HCT116 (cell line): ENCODE data around the gene PNRC2. TPM values are rescaled to one million over a fixed set of nuclear protein-coding genes. Genes with fewer than 3 reads are reported as not detected.

ENCODE experiments used
- ATAC-seq: fragments of 200-7000 bp; cut with Tn5 transposase; 2 replicates; pipeline ENCODE4 v1.9.1; 2020; ENCODE audit warnings: mild to moderate bottlenecking, moderate library complexity
- BruUV-seq: library from RNA; stranded (reverse); fragments of 400-500 nt; replicated peaks from 2 replicates; lab custom pipeline; 2021; lab: Mats Ljungman, UMichigan
- CTCF ChIA-PET: fragments of 300-600 bp; sonication (Branson Sonifier 250); formaldehyde crosslinking; loops from one replicate; lab custom pipeline; 2021; ENCODE audit warnings: antibody characterized with exemption; lab: Charles Lee
- POLR2A ChIA-PET: fragments of 300-600, 350-600 bp; sonication (Branson Sonifier 250); formaldehyde crosslinking; loops from one replicate; lab custom pipeline; 2021; ENCODE audit warnings: antibody characterized with exemption; lab: Charles Lee
- RAD21 ChIA-PET, 2 experiments: fragments of 300-600 bp; sonication (Branson Sonifier 250); formaldehyde crosslinking; loops; one replicate each; lab custom pipeline; 2023; ENCODE audit warnings: low total read pairs in 2 of 2; ENCODE audit not compliant: uncharacterized antibody in 2 of 2, unreplicated experiment in 2 of 2, low non-redundant PET in 1 of 2; lab: Charles Lee
- DNase-seq: peaks from one replicate; pipeline ENCODE4 v3.0.0-alpha.2; 2010; ENCODE audit warnings: low read depth, low spot score
- H2AFZ ChIP-seq: fragments of 200-600 bp; shearing (Covaris generic), sonication (generic); 2 replicates; pipeline ENCODE4 v1.6.1; 2017; ENCODE audit warnings: low read depth, mixed run types, mixed read lengths, antibody characterized with exemption, low read length; ENCODE audit not compliant: poor library complexity, severe bottlenecking
- H3K27ac ChIP-seq: 2 replicates; pipeline ENCODE4 v1.5.1; 2012; ENCODE audit warnings: low read depth, low read length
- H3K27me3 ChIP-seq: fragments of 200-600 bp; sonication (generic); 2 replicates; pipeline ENCODE4 v1.6.1; 2016; ENCODE audit warnings: mixed run types, low read length, mixed read lengths; ENCODE audit not compliant: insufficient read depth
- H3K36me3 ChIP-seq, 2 experiments: fragments of 200-500 bp in 1 of 2; fragments of 200-600 bp in 1 of 2; sonication (Bioruptor generic) in 1 of 2; sonication (generic) in 1 of 2; 2 replicates each; pipeline versions ENCODE4 v1.5.1 to v1.6.1; 2014 to 2016; ENCODE audit warnings: low read length in 2 of 2, inconsistent platforms in 1 of 2, mixed read lengths in 1 of 2, mixed run types in 1 of 2; ENCODE audit not compliant: insufficient read depth in 2 of 2, control insufficient read depth in 1 of 2
- H3K4me1 ChIP-seq, 2 experiments: fragments of 200-600 bp in 1 of 2; sonication (generic) in 1 of 2; 2 replicates each; pipeline versions ENCODE4 v1.5.1 to v1.6.1; 2012 to 2017; ENCODE audit warnings: low read length in 2 of 2, inconsistent platforms in 1 of 2, mild to moderate bottlenecking in 1 of 2, mixed read lengths in 1 of 2, mixed run types in 1 of 2, moderate library complexity in 1 of 2; ENCODE audit not compliant: insufficient read depth in 2 of 2, control insufficient read depth in 1 of 2
- H3K4me2 ChIP-seq: fragments of 200-600 bp; sonication (generic); 2 replicates; pipeline ENCODE4 v1.6.1; 2017; ENCODE audit warnings: mixed run types, low read length, mixed read lengths
- H3K4me3 ChIP-seq, 2 experiments: fragments of 200-600 bp in 1 of 2; sonication (generic) in 1 of 2; replicated peaks in 1 of 2; 2 replicates each; pipeline ENCODE4 v1.5.1; 2011 to 2016; ENCODE audit warnings: low read length in 2 of 2, control low read depth in 1 of 2, low read depth in 1 of 2, mild to moderate bottlenecking in 1 of 2, mixed read lengths in 1 of 2, mixed run types in 1 of 2
- H3K79me2 ChIP-seq: fragments of 200-600 bp; sonication (generic); 2 replicates; pipeline ENCODE4 v1.6.1; 2017; ENCODE audit warnings: mild to moderate bottlenecking, mixed run types, low read length, moderate library complexity, mixed read lengths; ENCODE audit not compliant: insufficient read depth
- H3K9ac ChIP-seq: fragments of 200-600 bp; sonication (generic); 2 replicates; pipeline ENCODE4 v1.6.1; 2016; ENCODE audit warnings: low read length, mixed read lengths
- H3K9me2 ChIP-seq: fragments of 200-600 bp; sonication (generic), shearing (Covaris generic); 2 replicates; pipeline ENCODE4 v1.6.1; 2017; ENCODE audit warnings: mixed run types, mild to moderate bottlenecking, moderate library complexity; ENCODE audit not compliant: insufficient read depth
- H3K9me3 ChIP-seq, 2 experiments: fragments of 200-500 bp in 1 of 2; fragments of 200-600 bp in 1 of 2; sonication (Bioruptor generic) in 1 of 2; sonication (generic) in 1 of 2; 2 replicates each; pipeline ENCODE4 v1.6.1; 2014 to 2017; ENCODE audit warnings: low read length in 2 of 2, mixed read lengths in 2 of 2, inconsistent platforms in 1 of 2, low read depth in 1 of 2, mild to moderate bottlenecking in 1 of 2, mixed run types in 1 of 2, moderate library complexity in 1 of 2; ENCODE audit not compliant: control insufficient read depth in 1 of 2, insufficient read depth in 1 of 2
- H4K20me1 ChIP-seq: fragments of 200-600 bp; sonication (generic), shearing (Covaris generic); 2 replicates; pipeline ENCODE4 v1.6.1; 2017; ENCODE audit warnings: mixed run types, mild to moderate bottlenecking, moderate library complexity; ENCODE audit not compliant: insufficient read depth
- CEBPB ChIP-seq: IDR thresholded peaks from 2 replicates; pipeline ENCODE4 v1.6.1; 2012; ENCODE audit warnings: low read depth
- CTCF ChIP-seq, 3 experiments: fragments of 200-600 bp in 1 of 3; sonication (generic) in 1 of 3; IDR thresholded peaks in 2 of 3; conservative IDR thresholded peaks in 1 of 3; 2 replicates each; pipeline ENCODE4 v1.5.1; 2012 to 2017; ENCODE audit warnings: low read depth in 2 of 3, low read length in 2 of 3, antibody characterized with exemption in 1 of 3, borderline replicate concordance in 1 of 3, control low read depth in 1 of 3, mild to moderate bottlenecking in 1 of 3, mixed read lengths in 1 of 3, mixed run types in 1 of 3, moderate library complexity in 1 of 3; ENCODE audit not compliant: insufficient read depth in 1 of 3
- EGR1 ChIP-seq: IDR thresholded peaks from 2 replicates; pipeline ENCODE4 v1.6.1; 2012; ENCODE audit warnings: low read depth
- EZH2phosphoT487 ChIP-seq: fragments of 200-600 bp; IDR thresholded peaks from 2 replicates; pipeline ENCODE4 v1.6.1; 2018; ENCODE audit warnings: antibody characterized with exemption, borderline replicate concordance
- FOSL1 ChIP-seq: IDR thresholded peaks from 2 replicates; pipeline ENCODE4 v1.6.1; 2012; ENCODE audit warnings: low read depth
- JUND ChIP-seq: IDR thresholded peaks from 2 replicates; pipeline ENCODE4 v1.6.1; 2012
- SP1 ChIP-seq: IDR thresholded peaks from 2 replicates; pipeline ENCODE4 v1.6.1; 2012; ENCODE audit warnings: low read depth
- TCF7L2 ChIP-seq: IDR thresholded peaks from 2 replicates; pipeline ENCODE4 v1.7.0; 2011; ENCODE audit warnings: borderline replicate concordance, inconsistent platforms; ENCODE audit not compliant: insufficient read depth, insufficient read length; ENCODE audit errors: extremely low read depth
- ZBTB33 ChIP-seq: IDR thresholded peaks from 2 replicates; pipeline ENCODE4 v1.6.1; 2011; ENCODE audit warnings: mild to moderate bottlenecking, low read length, moderate library complexity; ENCODE audit not compliant: insufficient replicate concordance; ENCODE audit errors: extremely low read depth
- ZFX ChIP-seq: fragments of 450-650 bp; IDR thresholded peaks from 2 replicates; pipeline ENCODE4 v1.6.1; 2017
- intact Hi-C: fragments of 100-400 bp; cut with micrococcal nuclease; formaldehyde crosslinking; loops from 2 replicates; pipeline ENCODE4 v1.10.0; 2022
- total RNA-seq: library from RNA; stranded (reverse); gene quantifications from one replicate; pipeline ENCODE4 v1.2.1, GENCODE V29; 2021; ENCODE audit not compliant: unreplicated experiment

The PNRC2 gene
- total RNA-seq, 1 experiment from 2014 or later: 92.1 TPM

GRCh38 chr1:24004132-24004531, 44.5 kb downstream of the PNRC2 start:
- Histone ChIP-seq H3K27ac (no peak overlapping the region), H3K4me2 (no peak overlapping the region), H3K79me2 (no peaks in the 10 kb centered on the region), H3K9me3 (no peaks in the 10 kb centered on the region), H2AFZ (no peak overlapping the region), H3K27me3 (no peaks in the 10 kb centered on the region), H3K9ac (no peak overlapping the region), H3K4me3 (no peak overlapping the region), H3K9me2 (no peaks in the 10 kb centered on the region), H4K20me1 (no peaks in the 10 kb centered on the region), H3K36me3 (no peaks in the 10 kb centered on the region), H3K4me1 (peaks cover 8 to 9% of the 10 kb centered on the region in 2 experiments)
- TF ChIP-seq EGR1: no peak
- TF ChIP-seq JUND: no peak
- TF ChIP-seq EZH2phosphoT487: no peak
- TF ChIP-seq SP1: no peak
- TF ChIP-seq ZFX: no peak
- TF ChIP-seq FOSL1: no peak
- no peak for TF ChIP-seq CTCF (IDR thresholded peaks at IDR 0.05 in 2 of 3, conservative IDR thresholded peaks at IDR 0.05 in 1 of 3; ENCODE audit: borderline replicate concordance in 1 of 3, insufficient read depth in 1 of 3, low read depth in 2 of 3, low read length in 2 of 3)
- ATAC-seq (no peak), DNase-seq (no peak)
- ChIA-PET CTCF (interaction anchor here (1.8 kb wide), 1 partner anchor 24 kb away, joined by 5 read pairs; no protein-coding TSS in a partner anchor), POLR2A (interaction anchor here (1.2 to 1.8 kb wide), 2 partner anchors 15 to 45 kb away, joined by 3 to 6 read pairs; no protein-coding TSS in a partner anchor), RAD21 (no interaction called here)
- intact Hi-C loops: no loop called here
- no TSS peak for BruUV-seq

GRCh38 chr1:24005163-24005562, 45.5 kb downstream of the PNRC2 start:
- no peak overlapping the region for H2AFZ ChIP-seq
- no peak overlapping the region for H3K4me2 ChIP-seq
- no peaks in the 10 kb centered on the region for H3K9me3 ChIP-seq
- DNase-seq: no peak
- H3K79me2 ChIP-seq: no peaks in the 10 kb centered on the region
- no peak overlapping the region for H3K9ac ChIP-seq
- intact Hi-C loops: no loop called here
- TF ChIP-seq TCF7L2: no peak
- TF ChIP-seq CEBPB: no peak
- TF ChIP-seq ZBTB33: no peak
- TF ChIP-seq FOSL1: no peak
- TF ChIP-seq, all 23 proteins: peak for 0
- no peaks in the 10 kb centered on the region for H3K9me2 ChIP-seq
- H3K4me1 ChIP-seq: peaks cover 17 to 18% of the 10 kb centered on the region in 2 experiments
- no peak overlapping the region for H3K27ac ChIP-seq
- RAD21 ChIA-PET: no interaction called here
- H3K36me3 ChIP-seq: no peaks in the 10 kb centered on the region
- ATAC-seq: no peak
- no peaks in the 10 kb centered on the region for H4K20me1 ChIP-seq
- no peaks in the 10 kb centered on the region for H3K27me3 ChIP-seq
- CTCF ChIA-PET: no interaction called here
- BruUV-seq: no TSS peak
- no peak overlapping the region for H3K4me3 ChIP-seq
- POLR2A ChIA-PET: no interaction called here
